GM18507 (cell line): ENCODE results near the gene TSPEAR.
"Not testable (repeated sequence)": the region's sequence is repeated elsewhere in the genome, so short reads cannot be mapped to it uniquely, and the experiment has no call there.

ENCODE experiments used
- DNase-seq: peaks from one replicate; pipeline ENCODE4 v3.0.0; 2011; ENCODE audit warnings: low read depth; ENCODE audit not compliant: insufficient read length; ENCODE audit errors: extremely low spot score
- FAIRE-seq: peaks from 2 replicates; lab custom pipeline; 2011; peaks lifted over from hg19 to GRCh38; lab: Jason Lieb, UNC

Gene TSPEAR

DNA sequence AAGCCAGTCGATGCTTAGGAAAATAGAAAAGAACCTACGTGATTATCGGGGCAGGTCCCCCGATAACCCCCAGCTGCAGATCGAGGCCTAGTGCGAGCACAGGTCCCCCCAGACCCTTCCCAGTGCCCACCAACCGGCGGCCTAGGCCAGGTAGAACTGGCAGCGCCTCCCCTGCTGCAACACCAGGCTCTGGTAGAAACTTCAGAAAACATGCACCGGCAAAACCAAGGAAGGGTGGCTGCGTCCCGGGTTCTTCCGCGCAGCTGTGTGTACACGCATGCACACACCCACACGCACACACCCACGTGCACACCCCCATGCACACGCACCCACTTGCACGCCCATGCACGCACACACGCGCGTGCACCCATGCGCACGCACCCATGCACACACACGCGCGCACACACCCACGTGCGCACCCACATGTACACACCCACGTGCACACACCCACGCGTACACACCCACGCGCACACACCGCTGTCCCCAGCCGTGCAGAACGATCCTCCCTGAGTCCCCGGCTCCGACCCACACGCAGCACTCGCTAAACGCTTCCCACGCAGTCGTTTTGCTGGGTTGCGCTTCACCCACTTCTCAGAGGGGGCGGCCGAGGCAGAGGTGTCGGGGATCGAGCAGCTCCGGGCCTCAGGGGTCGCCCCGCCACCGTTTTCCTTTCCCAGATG lies 5.2 kb downstream of the TSPEAR start:
- DNase-seq (no peak), FAIRE-seq (no peak)

DNA sequence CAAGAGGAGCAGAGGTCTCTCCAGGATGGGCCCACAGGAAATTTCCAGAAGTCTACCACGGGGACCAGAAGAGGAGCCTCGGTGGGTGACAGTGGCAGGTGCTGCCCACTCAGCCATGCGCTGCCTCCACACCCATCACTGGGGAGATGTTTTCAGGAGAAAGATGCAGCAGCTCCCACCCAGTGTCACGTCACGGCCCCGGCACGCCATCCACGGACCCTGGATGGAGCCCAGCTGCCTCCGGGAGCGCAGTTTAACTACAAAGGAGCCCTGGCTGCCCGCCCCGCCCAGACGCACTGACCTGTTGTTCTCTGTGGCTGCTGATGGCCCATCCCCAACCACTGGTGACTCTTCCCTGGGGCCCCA lies 6.8 kb downstream of the TSPEAR start:
- DNase-seq (no peak), FAIRE-seq (no peak)

DNA sequence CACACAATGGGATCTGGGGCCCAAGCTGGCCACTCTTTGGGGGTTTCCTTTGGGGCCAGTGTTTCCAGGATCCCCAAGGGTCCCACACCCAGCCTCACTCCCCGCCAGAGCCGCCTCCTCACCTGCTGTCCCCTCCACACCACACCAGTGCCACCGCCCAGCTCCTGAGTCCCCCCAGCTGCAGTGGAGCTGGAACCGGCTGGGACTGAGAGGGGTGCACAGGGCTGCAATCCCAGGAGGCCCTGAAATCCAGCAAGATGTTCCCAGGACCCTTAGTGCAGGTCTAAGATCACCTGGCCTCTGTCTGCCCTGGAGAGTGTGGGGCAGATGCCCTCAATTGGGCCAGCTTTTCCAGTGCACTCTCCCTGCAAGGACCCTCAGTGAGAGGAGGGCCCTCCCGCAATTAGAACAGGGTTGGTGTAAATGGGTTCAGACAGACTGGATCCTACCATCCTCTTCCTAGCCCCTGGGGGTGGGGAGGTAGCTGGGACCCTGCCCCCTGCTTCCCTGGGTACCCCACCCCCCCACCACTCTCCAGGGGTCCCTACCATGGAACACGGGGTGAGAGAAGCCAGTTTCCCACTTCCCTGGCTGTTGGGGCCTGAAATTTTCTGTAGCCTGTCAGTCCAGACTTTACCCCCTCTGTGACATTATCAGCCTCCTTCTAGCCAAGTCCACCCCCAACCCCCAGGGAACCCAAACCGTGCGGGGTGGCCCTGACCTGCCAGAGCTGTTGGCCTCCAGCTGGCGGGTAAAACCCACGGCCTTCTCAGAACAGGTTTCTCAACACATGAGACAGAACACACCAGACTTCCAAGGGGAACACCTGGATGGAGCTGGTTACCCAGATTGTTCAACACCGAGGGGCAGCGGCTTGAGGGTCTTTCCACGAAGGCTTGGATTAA lies 7.4 kb downstream of the TSPEAR start:
- FAIRE-seq (no peak), DNase-seq (no peak)

DNA sequence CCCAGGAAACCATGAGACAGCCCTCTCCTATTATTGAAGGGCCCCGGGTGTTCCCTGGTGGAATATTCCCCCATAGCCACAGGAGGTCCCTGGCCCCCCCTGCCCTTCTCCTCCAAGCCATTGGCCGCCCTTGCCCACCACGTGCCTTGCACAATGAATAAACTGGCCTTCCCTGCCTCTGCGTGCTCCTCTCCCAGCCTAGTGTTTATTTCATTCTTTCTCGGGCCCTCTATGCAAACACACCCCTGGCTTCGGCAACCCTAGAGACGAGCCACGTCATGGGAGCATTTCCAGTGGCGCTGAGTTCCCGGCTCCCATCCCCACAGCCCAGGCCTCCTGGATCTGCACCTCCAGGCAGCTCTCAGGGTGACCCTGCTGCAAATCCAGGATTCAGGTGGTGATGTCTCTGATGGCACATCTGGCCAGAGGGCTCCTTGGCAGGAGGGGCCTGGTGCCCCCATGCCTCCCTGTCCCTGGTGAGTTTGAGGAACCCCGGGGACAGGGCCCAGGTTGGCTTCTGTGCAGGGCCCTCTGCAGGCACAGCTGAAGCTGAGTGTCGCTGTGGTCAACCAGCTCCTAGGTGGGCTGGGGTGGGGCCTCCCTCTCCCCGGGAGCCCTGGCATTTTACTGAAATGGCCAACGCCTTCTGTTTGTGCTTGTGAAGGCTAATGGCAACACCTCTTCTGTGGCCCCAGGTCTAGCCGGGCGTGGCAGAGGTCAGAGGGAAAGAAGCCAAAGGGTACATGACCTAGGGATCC lies 8.2 kb downstream of the TSPEAR start:
- DNase-seq (no peak), FAIRE-seq (no peak)

DNA sequence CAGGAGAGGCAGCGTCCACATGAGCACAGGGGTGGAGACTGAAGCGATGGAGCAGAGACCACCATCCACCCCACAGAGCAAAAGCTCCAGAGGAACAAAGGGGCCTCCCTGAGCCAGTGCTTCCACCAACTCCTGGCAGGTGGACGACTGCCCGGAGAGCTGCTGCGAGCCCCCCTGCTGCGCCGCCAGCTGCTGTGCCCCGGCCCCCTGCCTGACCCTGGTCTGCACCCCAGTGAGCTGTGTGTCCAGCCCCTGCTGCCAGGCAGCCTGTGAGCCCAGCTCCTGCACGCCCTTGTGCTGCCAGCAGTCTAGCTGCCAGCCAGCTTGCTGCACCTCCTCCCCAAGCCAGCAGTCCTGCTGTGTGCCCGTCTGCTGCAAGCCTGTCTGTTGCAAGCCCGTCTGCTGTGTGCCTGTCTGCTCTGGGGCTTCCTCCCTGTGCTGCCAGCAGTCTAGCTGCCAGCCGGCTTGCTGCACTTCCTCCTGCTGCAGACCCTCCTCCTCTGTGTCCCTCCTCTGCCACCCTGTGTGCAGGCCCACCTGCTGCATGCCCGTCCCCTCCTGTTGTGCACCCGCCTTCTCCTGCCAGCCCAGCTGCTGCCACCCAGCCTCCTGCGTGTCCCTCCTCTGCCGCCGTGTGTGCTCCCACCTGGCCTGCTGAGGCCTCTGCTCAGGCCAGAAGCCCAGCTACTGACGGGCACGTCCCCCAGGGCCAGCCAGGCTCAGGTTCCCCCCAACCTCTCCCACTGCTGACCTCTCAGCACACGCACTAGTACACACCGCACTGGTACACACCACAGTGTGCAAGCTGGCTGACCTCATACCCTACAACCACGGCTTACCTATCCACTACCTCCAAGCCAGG lies 9.0 kb downstream of the TSPEAR start:
- DNase-seq (no peak), FAIRE-seq (no peak)

DNA sequence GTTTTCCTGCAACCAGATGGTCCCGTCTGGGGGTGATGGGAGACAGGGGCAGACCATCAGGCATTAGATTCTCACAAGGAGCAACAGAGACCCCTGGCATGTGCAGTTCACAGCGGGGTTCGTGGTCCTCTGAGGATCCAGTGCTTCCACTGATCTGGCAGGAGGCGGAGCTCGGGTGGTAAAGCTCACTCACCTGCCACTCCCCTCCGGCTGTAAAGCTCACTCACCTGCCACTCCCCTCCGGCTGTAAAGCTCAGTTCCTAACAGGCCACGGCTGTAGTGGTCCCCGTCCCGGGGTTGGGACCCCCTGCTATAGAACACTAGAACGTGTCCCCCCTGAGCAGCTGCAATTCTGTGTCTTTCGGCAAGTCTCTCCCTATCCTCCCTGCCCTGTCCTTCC lies 9.8 kb downstream of the TSPEAR start:
- DNase-seq (no peak), FAIRE-seq (no peak)

DNA sequence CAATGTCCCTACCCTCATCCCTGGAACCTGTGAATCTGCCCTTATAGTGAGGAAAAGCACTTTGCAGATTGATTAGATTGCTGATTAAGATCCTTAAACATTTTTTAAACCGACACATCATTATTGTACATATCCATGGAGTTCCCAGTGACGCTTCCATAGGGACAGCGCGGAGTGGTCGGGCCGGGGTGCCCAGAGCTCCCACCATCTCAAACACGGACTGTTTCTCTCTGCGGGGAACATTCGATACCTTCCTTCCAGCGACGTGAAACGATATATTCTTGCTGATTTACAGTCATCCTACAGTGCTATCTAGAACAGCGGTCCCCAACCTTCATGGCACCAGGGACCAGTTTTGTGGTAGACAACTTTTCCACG lies 10.4 kb downstream of the TSPEAR start:
- no peak for FAIRE-seq
- DNase-seq: no peak

DNA sequence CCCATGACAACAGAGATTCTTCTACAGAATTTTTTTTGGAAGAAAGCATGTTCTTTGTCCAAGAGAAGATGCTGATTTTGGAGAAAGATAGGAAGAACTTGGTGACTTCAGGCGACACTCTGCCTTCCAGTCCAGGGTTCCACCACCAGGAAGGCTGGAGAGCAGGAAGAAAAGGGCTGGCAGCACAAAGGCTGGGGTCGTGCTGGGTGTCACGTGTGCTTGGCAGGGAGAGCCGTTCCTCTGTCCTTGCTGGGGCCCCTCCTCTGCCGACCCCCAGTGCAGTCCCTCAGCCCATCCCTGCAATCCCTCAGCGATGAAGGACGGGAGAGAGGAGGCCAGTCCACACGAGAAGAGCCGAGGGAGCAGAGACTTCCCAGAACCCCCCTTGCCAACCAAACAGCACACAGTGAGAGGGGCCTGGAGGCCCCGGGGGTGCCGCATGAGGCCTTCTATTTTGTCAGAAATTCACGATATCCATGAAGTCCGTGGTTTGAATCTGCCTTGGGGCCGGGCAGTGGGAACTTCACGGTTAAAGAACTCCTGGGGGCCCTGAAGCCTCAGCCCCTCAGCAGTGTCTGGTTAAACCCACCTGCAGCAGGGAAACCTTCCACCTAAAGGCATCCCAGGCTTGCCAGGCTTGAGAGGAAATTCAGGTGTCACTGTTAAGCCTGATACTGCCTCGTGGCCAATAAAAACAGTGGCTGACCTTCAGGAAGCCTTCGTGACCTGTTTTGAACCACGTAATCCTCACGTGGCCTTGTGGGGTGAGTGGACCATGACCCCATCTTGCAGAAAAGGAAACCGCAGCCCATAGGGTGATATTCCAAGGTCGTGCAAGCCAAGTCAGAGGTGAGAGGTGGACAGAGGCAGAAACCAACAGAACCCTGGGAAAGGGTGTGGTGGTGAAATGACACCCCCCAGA lies 11.0 kb downstream of the TSPEAR start:
- no peak for DNase-seq
- FAIRE-seq: no peak

DNA sequence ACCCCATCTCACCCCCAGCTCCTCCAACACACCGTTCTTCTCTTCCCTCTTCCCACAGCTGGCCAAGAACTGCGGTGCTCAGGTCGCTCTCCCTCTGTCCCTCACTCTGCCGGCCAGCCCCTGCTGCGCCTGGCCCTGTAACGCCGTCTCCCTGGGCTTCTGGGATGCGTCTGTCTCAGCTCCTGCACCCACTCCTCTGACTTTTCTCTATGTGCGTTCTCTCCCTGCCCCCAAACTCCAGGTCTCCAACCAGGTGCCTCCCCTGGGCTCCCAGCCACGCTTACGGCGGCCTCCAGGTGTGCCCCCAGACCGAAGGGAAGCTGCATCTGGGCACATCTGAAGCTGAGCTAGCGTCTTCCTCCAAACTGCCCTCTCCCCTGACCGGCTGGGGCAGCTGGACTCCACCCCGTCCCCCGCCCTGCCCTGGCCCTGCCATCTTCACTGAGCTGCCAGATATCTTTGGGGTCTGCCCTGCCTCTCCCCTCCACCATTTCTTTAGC lies 11.8 kb downstream of the TSPEAR start:
- no peak for FAIRE-seq

DNA sequence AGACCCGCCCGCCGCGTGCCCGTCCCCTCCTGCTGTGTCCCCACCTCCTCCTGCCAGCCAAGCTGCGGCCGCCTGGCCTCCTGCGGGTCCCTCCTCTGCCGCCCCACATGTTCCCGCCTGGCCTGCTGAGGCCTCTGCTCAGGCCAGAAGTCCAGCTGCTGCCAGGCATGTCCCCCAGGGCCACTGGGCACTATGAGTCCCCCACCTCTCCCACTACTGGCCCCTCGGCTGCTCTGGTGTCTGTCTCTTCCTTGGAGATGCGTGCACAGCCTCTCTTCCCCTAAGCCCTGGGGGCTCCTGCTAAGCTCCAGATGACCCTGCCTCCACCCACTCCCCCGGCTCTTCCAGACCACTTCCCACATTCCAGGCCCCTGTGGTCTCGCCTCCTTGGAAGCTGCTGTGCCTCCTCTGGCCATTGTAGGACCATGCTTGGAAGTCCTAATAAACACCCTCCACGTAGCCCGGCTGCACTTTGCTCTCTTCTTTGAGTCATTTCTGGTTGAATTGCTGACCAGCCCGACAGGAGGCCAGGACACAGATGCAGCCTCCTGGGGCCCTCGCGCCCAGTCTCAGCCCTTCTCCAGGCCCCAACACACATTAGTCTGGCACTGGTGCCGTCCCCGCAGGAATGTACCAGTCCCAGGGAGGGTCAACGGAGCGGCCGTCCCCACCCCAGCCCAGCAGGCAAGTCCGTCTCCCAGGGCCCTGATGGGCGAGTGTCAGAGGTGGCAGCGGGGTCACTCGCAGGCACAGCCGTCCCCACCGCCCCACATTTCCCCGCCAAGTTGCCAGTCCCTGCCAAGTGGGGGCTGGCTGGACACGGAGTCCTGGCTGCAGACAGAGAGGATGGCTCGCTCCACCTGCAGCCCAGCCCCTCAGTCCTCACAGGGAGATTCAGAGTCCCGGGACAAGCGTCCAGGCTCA lies 13.3 kb downstream of the TSPEAR start:
- FAIRE-seq (no peak), DNase-seq (no peak)

More for the DNA sequence above, 11.8 kb downstream of the TSPEAR start:
- DNase-seq: no peak

DNA sequence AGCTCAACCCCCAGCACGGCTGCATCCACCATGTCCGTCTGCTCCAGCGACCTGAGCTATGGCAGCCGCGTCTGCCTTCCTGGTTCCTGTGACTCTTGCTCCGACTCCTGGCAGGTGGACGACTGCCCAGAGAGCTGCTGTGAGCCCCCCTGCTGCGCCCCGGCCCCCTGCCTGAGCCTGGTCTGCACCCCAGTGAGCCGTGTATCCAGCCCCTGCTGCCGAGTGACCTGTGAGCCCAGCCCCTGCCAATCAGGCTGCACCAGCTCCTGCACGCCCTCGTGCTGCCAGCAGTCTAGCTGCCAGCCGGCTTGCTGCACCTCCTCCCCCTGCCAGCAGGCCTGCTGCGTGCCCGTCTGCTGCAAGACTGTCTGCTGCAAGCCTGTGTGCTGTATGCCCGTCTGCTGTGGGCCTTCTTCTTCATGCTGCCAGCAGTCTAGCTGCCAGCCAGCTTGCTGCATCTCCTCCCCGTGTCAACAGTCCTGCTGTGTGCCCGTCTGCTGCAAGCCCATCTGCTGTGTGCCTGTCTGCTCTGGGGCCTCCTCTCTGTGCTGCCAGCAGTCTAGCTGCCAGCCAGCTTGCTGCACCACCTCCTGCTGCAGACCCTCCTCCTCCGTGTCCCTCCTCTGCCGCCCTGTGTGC lies 14.1 kb downstream of the TSPEAR start, which contains the start of gene KRTAP10-12:
Gene KRTAP10-12 (plus strand): TSS at position 1 of the 639 bp plus-strand sequence. CDS start 30 bp downstream, at position 31.
- FAIRE-seq, DNase-seq: not testable (repeated sequence)

DNA sequence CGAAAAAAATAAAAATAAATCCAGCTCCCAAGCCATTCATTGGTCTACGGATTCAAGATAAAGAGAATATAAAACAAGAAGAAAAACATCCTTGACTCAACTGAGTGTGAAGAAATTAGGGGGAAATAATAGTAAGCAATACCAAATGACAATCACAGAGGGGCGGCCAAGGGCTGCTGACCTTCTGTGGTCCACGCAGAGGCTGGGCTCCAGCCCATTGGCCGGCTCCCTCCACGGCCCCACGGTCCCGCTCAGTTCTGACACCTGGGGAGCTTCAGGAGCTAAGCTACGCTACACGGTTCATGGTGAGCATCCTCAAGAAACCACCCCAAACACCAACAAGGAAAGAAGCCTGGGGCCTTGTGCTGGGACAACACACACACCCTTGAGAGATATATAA lies 14.8 kb downstream of the TSPEAR start:
- no peak for DNase-seq
- FAIRE-seq: no peak

DNA sequence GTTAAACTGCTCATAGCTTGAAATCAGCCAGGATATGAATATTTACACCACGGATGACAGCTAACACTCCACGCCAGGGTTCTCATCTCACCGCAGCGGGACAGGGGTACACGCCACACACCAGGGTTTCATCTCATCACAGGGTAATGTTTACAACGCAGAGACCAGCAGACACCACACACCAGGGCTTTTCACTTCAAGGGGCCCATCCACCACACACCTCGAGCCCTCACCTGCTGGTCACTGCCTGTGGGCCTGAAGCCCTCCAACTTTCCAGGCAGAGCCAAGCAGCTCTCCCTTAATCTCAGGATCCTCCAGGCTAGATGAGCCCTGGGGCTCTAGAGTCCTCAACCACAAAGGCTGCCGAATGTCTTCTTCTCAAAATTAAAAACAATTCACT lies 15.7 kb downstream of the TSPEAR start:
- no peak for DNase-seq
- FAIRE-seq: no peak

DNA sequence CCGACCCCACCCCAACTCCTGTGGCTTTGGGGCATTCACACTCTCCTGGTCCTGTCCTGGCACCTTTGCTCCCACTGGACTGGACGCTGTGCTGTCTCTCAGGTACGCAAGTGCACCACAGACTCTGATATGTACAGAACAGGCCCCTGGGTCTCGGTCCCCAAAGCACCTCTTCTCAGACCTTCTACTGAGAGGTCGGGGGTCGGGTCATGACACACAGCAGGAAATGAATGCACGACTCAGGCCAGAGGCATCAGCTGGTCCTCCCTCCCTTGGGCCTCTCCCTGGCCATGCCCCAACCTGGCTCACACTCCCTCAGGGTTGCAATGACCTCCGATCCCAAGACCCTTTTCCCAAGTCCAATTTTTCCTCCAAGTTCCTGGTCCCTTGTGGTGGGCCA lies 16.2 kb downstream of the TSPEAR start:
- DNase-seq (no peak), FAIRE-seq (no peak)

DNA sequence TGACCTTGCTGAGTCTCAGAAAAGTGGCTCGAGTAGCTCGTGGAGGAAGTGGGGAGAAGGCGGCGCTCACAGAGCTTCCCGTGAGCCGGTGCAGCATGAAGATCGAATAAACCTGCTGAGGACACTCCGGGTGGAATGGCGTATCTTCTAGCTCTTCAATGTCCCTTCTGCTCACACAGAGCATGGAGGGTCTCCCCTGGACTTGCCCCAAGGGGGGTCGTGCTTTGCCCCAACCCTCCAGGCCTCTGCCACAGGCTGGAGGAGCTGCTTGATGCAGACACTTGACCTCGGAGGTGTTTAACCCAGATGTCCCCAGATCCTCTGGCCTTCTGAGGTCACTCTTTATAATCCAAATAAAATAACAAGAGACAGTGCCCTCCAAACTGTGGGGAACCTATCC lies 16.6 kb downstream of the TSPEAR start:
- DNase-seq (no peak), FAIRE-seq (no peak)

DNA sequence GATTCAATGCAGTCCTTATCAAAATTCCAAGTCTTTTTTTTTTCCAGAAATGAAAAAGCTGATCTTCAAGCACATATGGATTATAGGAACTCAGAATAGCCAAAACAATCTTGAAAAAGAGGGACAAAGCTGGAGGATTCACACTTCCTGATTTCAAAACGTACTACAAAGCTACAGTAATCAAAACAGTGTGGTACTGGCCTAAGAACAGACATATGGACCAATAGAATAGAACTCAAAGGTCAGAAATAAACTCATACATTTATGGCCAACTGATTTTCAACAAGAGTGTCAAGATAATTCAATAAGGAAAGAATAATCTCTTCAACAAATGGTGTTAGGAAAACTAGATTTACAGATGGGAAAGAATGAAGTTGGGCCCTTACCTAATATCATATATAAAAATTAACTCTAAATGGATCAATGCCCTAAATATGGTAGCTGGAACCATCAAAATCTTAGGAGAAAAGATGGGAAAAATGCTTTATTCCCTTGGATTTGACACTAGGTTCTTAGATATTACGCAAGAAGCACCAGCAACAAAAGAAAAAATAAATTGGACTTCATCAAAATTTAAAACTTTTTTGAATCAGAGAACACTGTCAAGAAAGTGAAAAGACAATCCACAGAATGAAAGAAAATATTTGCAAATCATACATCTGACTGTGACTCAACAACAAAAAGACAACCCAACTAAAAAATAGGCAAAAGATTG lies 18.4 kb downstream of the TSPEAR start:
- FAIRE-seq (no peak), DNase-seq (no peak)
